Measurements from ENCODE around the gene NUCB2.
"Not testable (repeated sequence)": the region's sequence is repeated elsewhere in the genome, so short reads cannot be mapped to it uniquely, and the experiment has no call there.

NUCB2 gene

DNA sequence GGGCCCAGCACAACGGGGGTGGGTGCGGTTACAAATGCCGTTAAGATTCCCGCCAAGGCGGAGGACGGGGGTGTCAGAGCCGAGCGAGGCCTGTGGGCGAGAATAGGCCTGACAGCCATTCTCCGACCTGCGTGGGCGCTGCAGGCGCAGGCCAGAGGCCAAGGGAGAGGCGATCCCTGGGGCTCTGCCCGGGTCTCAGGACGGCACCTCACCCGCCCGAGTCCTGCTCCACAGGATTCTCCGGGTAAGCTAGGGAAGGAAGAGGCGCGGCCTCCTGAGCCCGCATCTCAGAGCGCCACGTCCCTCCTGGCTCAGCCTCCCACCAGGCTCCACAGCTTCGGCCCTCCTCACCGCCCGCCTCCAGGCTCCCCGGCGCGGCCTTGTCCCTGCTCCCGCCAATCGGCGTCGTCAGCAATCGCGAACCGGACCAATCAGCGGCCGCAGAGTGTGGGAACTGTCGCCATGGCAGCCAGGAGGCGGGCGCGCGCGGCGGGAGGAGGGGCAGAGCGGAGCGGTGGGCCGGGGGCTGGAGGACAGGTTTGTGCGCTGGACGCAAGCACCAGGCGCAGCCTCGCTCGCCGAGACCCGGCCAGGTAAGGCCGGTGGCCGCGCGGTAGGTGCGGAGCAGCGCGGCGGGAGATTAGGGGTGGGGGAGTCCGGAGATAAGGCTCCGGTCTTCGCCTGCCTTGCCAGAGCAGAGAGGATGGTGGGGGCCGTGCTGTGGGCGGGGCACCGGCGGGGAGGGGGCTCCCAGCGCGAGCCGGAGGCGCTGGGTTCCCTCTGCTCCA lies at the start of gene NUCB2:
Gene NUCB2, plus strand, starts transcription at position 504 of the 788 bp plus-strand sequence. CDS start 18,585 bp downstream, outside the sequence.
- peak; percentile 96 for DNase-seq

DNA sequence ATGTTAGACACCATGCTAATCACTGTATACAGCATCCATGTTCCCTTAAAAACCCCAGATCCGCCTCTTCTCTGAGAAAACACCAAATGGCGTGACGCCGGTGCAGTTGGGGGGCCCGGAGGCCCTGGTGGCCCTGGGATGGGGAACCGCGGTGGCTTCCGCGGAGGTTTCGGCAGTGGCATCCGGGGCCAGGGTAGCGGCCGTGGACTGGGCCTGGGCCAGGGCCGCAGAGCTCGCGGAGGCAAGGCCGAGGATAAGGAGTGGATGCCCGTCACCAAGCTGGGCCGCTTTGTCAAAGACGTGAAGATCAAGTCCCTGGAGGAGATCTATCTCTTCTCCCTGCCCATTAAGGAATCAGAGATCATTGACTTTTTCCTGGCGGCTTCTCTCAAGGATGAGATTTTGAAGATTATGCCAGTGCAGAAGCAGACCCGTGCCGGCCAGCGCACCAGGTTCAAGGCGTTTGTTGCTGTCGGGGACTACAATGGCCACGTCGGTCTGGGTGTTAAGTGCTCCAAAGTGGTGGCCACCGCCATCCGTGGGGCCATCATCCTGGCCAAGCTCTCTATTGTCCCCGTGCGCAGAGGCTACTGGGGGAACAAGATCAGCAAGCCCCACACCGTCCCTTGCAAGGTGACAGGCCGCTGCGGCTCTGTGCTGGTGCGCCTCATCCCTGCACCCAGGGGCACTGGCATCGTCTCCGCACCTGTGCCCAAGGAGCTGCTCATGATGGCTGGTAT lies 48.2 kb upstream of the NUCB2 start:
- not testable (repeated sequence) for DNase-seq

DNA sequence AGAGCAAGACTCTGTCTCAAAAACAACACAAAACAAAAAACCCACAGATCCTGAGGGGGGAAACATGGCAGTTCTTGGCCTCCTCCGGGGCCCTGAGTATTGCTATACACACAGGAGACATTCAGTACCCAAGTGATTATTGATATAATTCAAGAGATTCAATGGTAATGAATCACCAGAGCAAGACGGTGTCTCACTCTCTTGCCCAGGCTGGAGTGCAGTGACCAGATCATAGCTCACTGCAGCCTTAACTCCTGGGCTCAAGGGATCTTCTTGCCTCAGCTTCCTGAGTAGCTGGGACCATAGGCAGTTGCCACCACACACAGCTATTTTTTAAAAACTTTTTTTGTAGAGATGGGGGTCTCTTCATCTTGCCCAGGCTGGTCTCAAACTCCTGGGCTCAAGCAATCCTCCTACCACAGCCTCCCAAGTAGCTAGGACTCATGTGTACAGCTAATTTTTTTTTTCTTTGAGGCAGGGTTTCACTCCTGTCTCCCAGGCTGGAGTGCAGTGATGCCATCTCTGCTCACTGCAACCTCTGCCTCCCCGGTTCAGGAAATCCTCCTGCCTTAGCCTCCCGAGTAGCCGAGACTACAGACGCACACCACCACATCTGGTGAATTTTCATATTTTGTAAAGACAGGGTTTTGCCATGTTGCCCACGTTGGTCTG lies 46.9 kb upstream of the NUCB2 start:
- no peak for DNase-seq

DNA sequence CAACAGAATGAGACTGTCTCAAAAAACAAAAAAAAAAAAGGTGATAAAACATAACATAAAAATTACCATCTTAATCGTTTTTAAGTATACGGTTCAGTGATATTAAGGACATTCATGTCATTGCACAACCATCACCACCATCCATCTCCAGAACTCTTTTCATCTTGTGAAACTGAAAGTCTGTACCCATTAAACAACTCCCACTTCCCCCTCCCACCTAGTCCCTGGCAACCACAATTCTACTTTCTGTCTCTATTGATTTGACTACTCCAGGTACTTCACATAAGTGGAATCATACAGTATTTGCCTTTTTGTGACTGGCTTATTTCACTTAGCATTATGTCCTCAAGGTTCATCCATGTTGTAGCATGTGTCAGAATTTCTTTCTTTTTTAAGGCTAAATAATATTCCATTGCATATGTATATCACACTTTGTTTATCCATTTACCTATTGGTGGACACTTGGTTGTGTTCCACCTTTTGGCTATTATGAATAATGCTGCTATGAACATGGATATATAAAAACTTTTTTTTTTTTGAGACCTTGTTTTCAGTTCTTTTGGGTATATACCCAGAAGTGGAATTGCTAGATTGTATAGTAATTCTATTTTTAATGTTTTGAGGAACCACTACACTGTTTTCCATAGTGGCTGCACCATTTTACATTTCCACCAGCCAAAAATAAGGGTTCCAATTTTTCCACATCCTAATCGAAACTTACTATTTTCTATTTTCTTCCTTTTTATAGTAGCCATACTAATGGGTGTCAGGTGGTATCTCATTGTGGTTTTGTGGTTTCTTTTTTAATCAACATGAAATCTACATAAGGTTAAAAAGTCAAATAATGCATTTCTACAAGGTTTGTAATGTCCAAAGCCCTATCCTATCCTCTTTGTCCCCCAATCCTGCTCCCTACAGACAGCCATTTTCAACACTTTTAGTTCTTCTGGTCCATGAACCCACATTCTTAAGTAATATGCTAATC lies 45.4 kb upstream of the NUCB2 start:
- DNase-seq: no peak

- no peak for DNase-seq
Measured at GRCh38 chr11:17233101-17233500, 43.4 kb upstream of the NUCB2 start.

GRCh38 chr11:17238377-17238776 lies 38.2 kb upstream of the NUCB2 start:
- no peak for DNase-seq

DNA sequence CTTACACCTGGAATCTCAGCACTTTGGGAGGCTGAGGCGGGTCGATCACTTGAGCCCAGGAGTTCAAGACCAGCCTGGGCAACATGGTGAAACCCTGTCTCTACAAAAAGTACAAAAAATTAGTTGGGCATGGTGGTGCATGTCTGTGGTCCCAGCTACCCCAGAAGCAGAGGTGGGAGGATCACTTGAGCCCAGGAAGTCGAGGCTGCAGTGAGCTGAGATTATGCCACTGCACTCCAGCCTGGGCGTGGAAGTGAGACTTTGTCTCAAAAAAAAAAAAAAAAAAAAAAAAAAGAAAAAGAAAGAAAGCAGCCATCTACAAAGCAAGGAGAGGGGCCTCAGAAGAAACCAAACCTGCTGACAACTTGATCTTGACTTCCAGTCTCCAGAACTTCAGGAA lies 36.6 kb upstream of the NUCB2 start:
- not testable (repeated sequence) for DNase-seq

DNA sequence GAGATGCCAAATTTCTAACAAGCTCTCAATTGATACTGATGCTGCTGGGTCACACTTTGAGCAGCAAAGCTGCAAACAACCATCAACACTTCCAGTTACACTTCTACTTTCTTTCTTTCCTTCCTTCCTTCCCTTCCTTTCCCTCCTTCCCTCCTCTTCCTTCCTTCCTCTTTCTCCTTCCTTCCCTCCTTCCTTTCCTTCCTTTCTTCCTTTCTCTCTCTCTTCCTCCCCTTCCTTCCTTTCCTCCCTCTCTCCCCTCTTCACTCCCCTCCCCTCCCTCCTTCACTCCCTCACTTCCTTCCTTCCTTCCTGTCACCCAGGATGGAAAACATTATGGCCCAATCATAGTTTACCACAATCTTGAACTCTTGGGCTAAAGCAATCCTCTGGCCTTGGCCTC lies 35.8 kb upstream of the NUCB2 start:
- DNase-seq: no peak

DNA sequence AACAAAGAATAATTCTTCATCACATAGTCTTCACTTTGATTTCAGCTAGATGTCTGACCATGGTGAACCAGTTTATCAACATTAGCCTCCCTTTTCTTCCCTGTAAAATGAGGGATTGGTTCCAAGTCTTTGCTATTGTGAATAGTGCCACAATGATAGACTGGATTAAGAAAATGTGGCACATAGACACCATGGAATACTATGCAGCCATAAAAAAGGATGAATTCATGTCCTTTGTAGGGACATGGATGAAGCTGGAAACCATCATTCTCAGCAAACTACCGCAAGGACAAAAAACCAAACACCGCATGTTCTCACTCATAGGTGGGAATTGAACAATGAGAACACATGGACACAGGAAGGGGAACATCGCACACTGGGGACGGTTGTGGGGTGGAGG lies 33.6 kb upstream of the NUCB2 start:
- DNase-seq: not testable (repeated sequence)

DNA sequence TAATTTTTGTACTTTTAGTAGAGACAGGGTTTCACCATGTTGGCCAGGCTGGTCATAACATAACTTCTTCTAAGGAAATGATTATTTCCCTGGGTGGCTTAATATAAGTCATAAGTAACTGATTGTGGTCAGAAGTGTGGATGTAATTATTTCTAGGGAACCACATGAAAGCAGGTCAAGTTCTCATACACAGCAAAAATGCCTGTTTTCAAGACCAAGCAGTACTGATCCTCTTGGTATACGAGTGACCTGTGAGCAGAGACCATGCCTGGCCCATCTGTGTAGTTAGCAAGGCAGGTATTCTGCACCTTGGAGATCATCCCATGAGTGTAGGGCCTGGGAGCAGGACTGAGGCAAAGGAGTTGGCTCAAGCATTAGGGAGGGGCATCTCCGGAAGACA lies 32.5 kb upstream of the NUCB2 start:
- DNase-seq: no peak

- DNase-seq: peak; percentile 32
Measured at GRCh38 chr11:17250561-17251350, 25.8 kb upstream of the NUCB2 start.

DNA sequence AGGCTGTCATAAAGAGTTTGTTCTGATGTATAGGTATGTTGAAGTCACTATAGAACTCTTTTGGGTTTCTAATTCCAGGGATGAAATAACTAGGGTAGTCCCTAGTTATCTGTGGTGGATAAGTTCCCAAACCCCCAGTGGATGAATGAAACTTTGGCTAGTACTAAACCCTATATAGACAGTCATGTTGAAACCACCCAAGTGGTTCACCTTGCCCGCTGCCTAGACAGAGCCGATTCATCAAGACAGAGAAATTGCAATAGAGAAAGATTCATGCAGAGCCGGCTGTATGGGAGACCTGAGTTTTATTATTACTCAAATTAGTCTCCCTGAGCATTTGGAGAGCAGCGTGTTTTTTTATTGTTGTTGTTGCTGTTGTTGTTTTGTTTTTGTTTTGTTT lies 23.8 kb upstream of the NUCB2 start:
- no peak for DNase-seq

- peak; percentile 95 for DNase-seq
Measured at GRCh38 chr11:17256512-17256911, 20.0 kb upstream of the NUCB2 start.

DNA sequence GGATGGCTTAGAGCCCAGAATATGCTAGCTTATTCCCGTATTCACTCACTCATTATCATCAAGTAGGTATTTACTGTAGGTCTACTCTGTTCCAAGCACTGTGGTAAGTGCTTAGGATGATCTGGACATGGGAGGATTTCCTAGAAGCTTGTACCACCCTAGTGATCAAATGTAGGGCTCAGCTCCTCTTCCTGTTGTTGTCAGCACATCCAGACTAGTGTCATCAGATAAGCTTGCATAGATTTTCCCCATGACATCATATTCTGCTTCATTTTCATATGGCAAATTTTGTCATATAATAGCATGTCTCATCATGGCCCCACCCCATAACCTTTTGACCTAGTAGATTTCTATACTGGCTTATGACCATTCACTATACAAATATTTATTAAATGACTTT lies 19.3 kb upstream of the NUCB2 start:
- peak; percentile 67 for DNase-seq

DNA sequence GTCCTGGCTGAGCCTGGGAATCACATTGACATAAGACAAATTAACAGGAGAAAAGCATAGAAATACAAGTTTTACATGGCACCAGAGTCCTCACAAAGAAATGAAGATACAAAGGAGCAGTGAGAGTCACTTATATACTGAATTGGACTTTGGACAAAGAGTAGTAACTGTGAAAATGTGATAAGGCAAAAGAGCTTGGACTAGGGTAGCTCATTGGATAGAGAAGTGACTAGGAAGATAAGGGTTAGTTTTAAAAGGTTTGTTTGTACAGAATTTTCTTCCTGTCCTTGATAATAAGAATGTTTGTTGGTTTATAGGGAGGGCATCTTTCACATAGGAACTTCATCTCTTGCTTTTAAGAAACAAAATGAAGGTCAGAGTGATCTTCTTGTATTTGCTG lies 17.9 kb upstream of the NUCB2 start:
- DNase-seq: no peak

DNA sequence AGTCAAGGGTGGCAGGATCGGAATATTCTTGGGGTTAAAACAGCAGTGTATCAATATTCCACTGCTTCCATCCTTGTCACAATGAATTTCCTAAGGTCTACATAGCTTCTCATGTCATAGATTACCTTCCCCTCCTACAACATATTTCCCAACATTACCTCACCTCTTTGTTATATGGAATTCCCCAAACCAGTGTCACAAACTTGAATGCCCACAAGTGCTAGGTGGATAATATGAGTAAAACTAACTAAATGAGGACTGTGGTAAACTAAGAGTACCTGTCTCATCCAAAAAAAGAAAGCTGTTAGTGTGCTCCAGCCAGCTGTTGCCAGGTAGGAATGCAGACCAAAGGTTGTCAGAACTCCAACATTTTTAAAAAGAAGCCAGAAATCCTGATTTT lies 17.0 kb upstream of the NUCB2 start:
- DNase-seq: no peak

DNA sequence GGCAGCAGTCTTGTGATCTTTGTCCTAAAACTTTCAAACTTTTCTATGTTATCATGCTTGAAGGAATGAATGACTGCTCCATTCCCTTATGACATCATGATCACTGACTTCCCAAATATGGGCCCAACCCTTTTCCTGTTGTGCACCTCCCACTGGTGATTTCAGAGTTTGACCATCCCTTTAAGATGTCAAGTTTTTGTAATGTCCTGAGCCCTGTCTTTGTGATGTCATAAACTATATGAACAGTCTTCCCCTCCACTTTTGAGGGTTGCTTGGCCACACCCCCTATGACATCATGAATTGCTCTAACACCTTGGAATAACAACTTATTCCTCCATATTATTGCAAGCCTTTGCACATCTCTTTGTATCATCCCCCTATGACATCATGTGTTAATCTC lies 16.5 kb upstream of the NUCB2 start:
- no peak for DNase-seq

- DNase-seq: no peak
Measured at GRCh38 chr11:17263769-17264168, 12.8 kb upstream of the NUCB2 start.

GRCh38 chr11:17266781-17267180 lies 9.8 kb upstream of the NUCB2 start:
- DNase-seq: no peak

DNA sequence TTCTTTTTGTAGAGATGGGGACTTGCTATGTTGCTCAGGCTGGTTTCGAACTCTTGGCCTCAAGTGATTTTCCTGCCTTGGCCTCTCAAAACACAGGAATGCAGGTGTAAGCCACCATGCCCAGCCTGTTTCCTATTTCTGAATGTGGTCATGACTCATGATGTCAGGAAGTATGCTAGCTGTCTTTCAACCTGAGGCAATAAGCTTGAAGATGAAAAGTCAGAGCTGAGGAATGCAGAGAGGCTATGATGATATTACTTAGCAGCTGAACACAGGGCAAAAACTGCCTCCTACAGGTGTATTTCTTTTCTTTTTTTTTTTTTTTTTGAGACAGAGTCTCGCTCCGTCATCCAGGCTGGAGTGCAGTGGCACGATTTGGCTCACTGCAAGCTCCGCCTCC lies 9.0 kb upstream of the NUCB2 start:
- peak; percentile 59 for DNase-seq

DNA sequence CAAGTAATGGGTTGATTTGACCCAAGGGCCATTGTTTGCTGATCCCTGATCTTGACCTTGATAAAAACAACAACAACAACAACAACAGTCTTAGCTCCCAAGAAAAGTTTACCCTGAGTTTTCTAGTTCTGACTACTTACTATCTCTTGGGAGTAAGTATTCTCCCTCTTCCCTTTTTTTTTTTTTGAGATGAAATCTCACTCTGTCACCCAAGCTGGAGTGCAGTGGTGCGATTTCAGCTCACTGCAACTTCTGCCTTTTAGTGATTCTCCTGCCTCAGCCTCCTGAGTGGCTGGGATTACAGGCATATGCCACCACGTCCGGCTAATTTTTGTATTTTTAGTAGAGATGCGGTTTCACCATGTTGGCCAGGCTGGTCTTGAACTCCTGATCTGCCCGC lies 8.0 kb upstream of the NUCB2 start:
- DNase-seq: not testable (repeated sequence)

DNA sequence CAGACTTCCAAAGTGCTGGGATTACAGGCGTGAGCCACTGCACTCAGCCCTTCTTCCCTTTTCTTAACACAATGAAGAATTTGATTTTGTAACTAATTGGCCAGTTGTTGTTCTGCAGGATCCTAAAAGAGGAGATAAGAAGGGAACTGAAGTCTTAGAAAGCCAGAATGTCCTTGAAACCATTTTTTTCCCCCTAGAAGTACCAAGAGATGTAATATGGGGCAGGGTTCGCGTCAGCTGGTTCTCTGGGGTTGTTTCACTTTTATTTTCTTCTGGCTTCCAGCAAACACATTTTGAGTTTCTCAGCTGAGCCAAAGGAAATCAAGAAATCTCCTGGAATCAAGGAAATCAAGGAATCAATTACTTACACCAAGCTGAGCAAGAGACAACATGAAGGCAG lies 7.6 kb upstream of the NUCB2 start:
- no peak for DNase-seq

Measured in fibroblast of upper back skin (primary cell).